GM12878 (cell line): ENCODE data around the gene ERI2. TPM values are rescaled to one million over a fixed set of nuclear protein-coding genes. Genes with fewer than 3 reads are reported as not detected.

Source experiments
- ATAC-seq: fragments of 200-7000 bp; cut with Tn5 transposase; 3 replicates; pipeline ENCODE4 v1.9.1; 2020; ENCODE audit warnings: mild to moderate bottlenecking, moderate library complexity
- BruUV-seq: library from RNA; stranded (reverse); fragments of 400-500 nt; replicated peaks from 2 replicates; lab custom pipeline; 2021; lab: Mats Ljungman, UMichigan
- CTCF ChIA-PET: fragments of 300-600 bp; sonication (Branson Sonifier 250); formaldehyde crosslinking; extraction: SDS; loops from one replicate; lab custom pipeline; 2021; ENCODE audit warnings: inconsistent platforms; lab: Yijun Ruan, JAX
- POLR2A ChIA-PET: fragments of 350-600 bp; formaldehyde crosslinking; extraction: SDS; loops from one replicate; lab custom pipeline; 2021; ENCODE audit warnings: inconsistent platforms; lab: Charles Lee
- RAD21 ChIA-PET: fragments of 300-600 bp; sonication (Branson Sonifier 250); formaldehyde crosslinking; loops from one replicate; lab custom pipeline; 2023; ENCODE audit warnings: antibody characterized with exemption; ENCODE audit not compliant: unreplicated experiment; lab: Charles Lee
- SMC1A ChIA-PET: fragments of 300-600 bp; sonication (Branson Sonifier 250); formaldehyde crosslinking; loops from one replicate; lab custom pipeline; 2023; ENCODE audit not compliant: unreplicated experiment, uncharacterized antibody; lab: Charles Lee
- DNase-seq: peaks from one replicate; pipeline ENCODE4 v3.0.0-alpha.2; 2011; ENCODE audit warnings: low read depth, low spot score
- FAIRE-seq: peaks from 3 replicates; lab custom pipeline; 2011; peaks lifted over from hg19 to GRCh38; lab: Jason Lieb, UNC
- H2AFZ ChIP-seq: 2 replicates; pipeline ENCODE4 v1.6.0; 2011; ENCODE audit warnings: low read depth, low read length, control low read depth; ENCODE audit not compliant: control insufficient read depth
- H3K27ac ChIP-seq: 2 replicates; pipeline ENCODE4 v1.5.1; 2011; ENCODE audit warnings: control low read depth; ENCODE audit not compliant: control insufficient read depth, insufficient read depth
- H3K27me3 ChIP-seq, 2 experiments: replicated peaks in 1 of 2; 2 replicates each; pipeline versions ENCODE4 v1.6.0 to v1.6.1; 2011; ENCODE audit warnings: low read length in 1 of 2; ENCODE audit not compliant: control insufficient read depth in 2 of 2, insufficient read depth in 2 of 2
- H3K36me3 ChIP-seq, 2 experiments: 2 replicates each; pipeline ENCODE4 v1.5.1; 2011; ENCODE audit warnings: low read length in 1 of 2; ENCODE audit not compliant: control insufficient read depth in 2 of 2, insufficient read depth in 2 of 2
- H3K4me1 ChIP-seq: 2 replicates; pipeline ENCODE4 v1.6.1; 2011; ENCODE audit warnings: mild to moderate bottlenecking, low read length, moderate library complexity, mixed read lengths; ENCODE audit not compliant: control insufficient read depth, insufficient read depth
- H3K4me2 ChIP-seq: 2 replicates; pipeline ENCODE4 v1.6.0; 2011; ENCODE audit warnings: control low read depth; ENCODE audit not compliant: control insufficient read depth, insufficient read depth
- H3K4me3 ChIP-seq: fragments of 200-600 bp; sonication (generic); 2 replicates; pipeline ENCODE4 v1.5.1; 2016
- H3K79me2 ChIP-seq: 2 replicates; pipeline ENCODE4 v1.6.0; 2011; ENCODE audit warnings: low read length; ENCODE audit not compliant: control insufficient read depth, insufficient read depth
- H3K9ac ChIP-seq: 2 replicates; pipeline ENCODE4 v1.8.0; 2011; ENCODE audit warnings: low read length, control low read depth, mixed read lengths; ENCODE audit not compliant: control insufficient read depth, insufficient read depth
- H3K9me3 ChIP-seq: replicated peaks from 3 replicates; pipeline ENCODE4 v1.5.1; 2011; ENCODE audit warnings: mild to moderate bottlenecking, low read length; ENCODE audit not compliant: control insufficient read depth, insufficient read depth
- H4K20me1 ChIP-seq: 2 replicates; pipeline ENCODE4 v1.6.0; 2011; ENCODE audit not compliant: control insufficient read depth, insufficient read depth
- CBFB ChIP-seq: IDR thresholded peaks from 2 replicates; pipeline ENCODE4 v1.6.1; 2016; ENCODE audit warnings: antibody characterized with exemption, low read depth
- EZH2 ChIP-seq: IDR thresholded peaks from 2 replicates; pipeline ENCODE4 v1.6.1; 2012; ENCODE audit warnings: low read depth, mild to moderate bottlenecking, control low read depth, inconsistent platforms, low read length, borderline replicate concordance; ENCODE audit not compliant: control insufficient read depth
- IKZF1 ChIP-seq: fragments of 450-650 bp; conservative IDR thresholded peaks from 2 replicates; pipeline ENCODE4 v1.6.1; 2017; ENCODE audit warnings: antibody characterized with exemption, mild to moderate bottlenecking
- KDM1A ChIP-seq: fragments of 200-600 bp; sonication (generic); IDR thresholded peaks from 2 replicates; pipeline ENCODE4 v1.6.1; 2016; ENCODE audit warnings: borderline replicate concordance
- MEF2A ChIP-seq: IDR thresholded peaks from 2 replicates; pipeline ENCODE4 v1.6.1; 2011; ENCODE audit warnings: low read depth, mild to moderate bottlenecking, low read length, moderate library complexity; ENCODE audit not compliant: insufficient read depth
- PAX5 ChIP-seq: IDR thresholded peaks from 2 replicates; pipeline ENCODE4 v1.6.1; 2011; ENCODE audit warnings: low read depth, low read length, borderline replicate concordance
- PAX8 ChIP-seq: fragments of 450-650 bp; IDR thresholded peaks from 2 replicates; pipeline ENCODE4 v1.6.1; 2017; ENCODE audit warnings: mild to moderate bottlenecking, moderate library complexity
- RCOR1 ChIP-seq: conservative IDR thresholded peaks from 2 replicates; pipeline ENCODE4 v1.6.1; 2012; ENCODE audit warnings: low read depth, low read length, improper control_type of control experiment
- RELA ChIP-seq: fragments of 450-650 bp; IDR thresholded peaks from 2 replicates; pipeline ENCODE4 v1.8.0; 2014; ENCODE audit warnings: borderline replicate concordance; ENCODE audit not compliant: partially characterized antibody
- SP1 ChIP-seq: IDR thresholded peaks from one replicate; pipeline ENCODE4 v1.6.1; 2011; ENCODE audit warnings: low read depth, low read length
- STAT3 ChIP-seq: IDR thresholded peaks from 2 replicates; pipeline ENCODE4 v1.6.1; 2011; ENCODE audit warnings: low read depth, low read length, improper control_type of control experiment
- SUZ12 ChIP-seq: fragments of 200-600 bp; sonication (generic); IDR thresholded peaks from one replicate; pipeline ENCODE4 v1.6.1; 2018; ENCODE audit warnings: antibody characterized with exemption, mild to moderate bottlenecking; ENCODE audit not compliant: unreplicated experiment
- YBX1 ChIP-seq: fragments of 450-650 bp; IDR thresholded peaks from 2 replicates; pipeline ENCODE4 v1.6.1; 2016; ENCODE audit warnings: antibody characterized with exemption
- ZNF217 ChIP-seq: fragments of 450-650 bp; IDR thresholded peaks from 2 replicates; pipeline ENCODE4 v1.6.1; 2017; ENCODE audit warnings: antibody characterized with exemption, mild to moderate bottlenecking
- ZNF622 ChIP-seq: fragments of 450-650 bp; IDR thresholded peaks from 2 replicates; pipeline ENCODE4 v1.6.1; 2017; ENCODE audit warnings: mild to moderate bottlenecking, inconsistent platforms
- WGBS: methylation state at CpG from one replicate; pipeline ENCODE4 v1.1.6; 2016; ENCODE audit warnings: low lambda C conversion rate; ENCODE audit not compliant: insufficient replicate concordance, insufficient coverage; ENCODE audit errors: missing lambda C conversion rate; 5-methylcytosine and 5-hydroxymethylcytosine counted together
- in situ Hi-C: fragments of 300-500 bp; cut with MboI; formaldehyde crosslinking; loops from 9 replicates; pipeline ENCODE4 v1.14.3; 2018; ENCODE audit warnings: mixed read lengths
- intact Hi-C: fragments of 100-400 bp; cut with micrococcal nuclease; formaldehyde crosslinking; loops from one replicate; pipeline ENCODE4 v1.14.2; 2022; ENCODE audit not compliant: unreplicated experiment
- polyA plus RNA-seq, 11 experiments: library from polyadenylated mRNA; depleted of rRNA in 4 of 11; unstranded in 6 of 11; stranded (reverse) in 5 of 11; fragments of >200 nt; fragmentation: Nextera tagmentation in 4 of 11; fragmentation: Illumina TruSeq in 1 of 11; extraction: Ambion mirVana in 4 of 11; extraction: Trizol in 1 of 11; gene quantifications; 1 replicate in 1 of 11; 2 replicates in 10 of 11; pipeline versions ENCODE4 v1.2.1 to v1.2.3, GENCODE V29; 2011 to 2016; ENCODE audit warnings: inconsistent platforms in 2 of 11, missing spikeins in 2 of 11, low read depth in 1 of 11
- total RNA-seq, 4 experiments: library from RNA; depleted of rRNA in 3 of 4; stranded (reverse); fragments of >200 nt in 3 of 4; fragmentation: Illumina TruSeq in 1 of 4; extraction: Trizol in 1 of 4; gene quantifications; 2 replicates each; pipeline versions ENCODE4 v1.2.1 to v1.2.3, GENCODE V29; 2013 to 2021
- TF ChIP-seq, protein P1 (sequence below): IDR thresholded peaks from 2 replicates; pipeline ENCODE4 v1.6.1; 2012; ENCODE audit warnings: low read depth, low read length, improper control_type of control experiment
- TF ChIP-seq, protein P2 (sequence below): fragments of 450-650 bp; IDR thresholded peaks from 2 replicates; pipeline ENCODE4 v1.6.1; 2017; ENCODE audit warnings: mild to moderate bottlenecking, moderate library complexity

The ERI2 gene
- total and polyA plus RNA-seq, 10 of the 15 experiments (the other 5 are each of a cell fraction or from before 2014, with no cell fraction given), result 7.7 to 35.5 (median 19.2) TPM

DNA sequence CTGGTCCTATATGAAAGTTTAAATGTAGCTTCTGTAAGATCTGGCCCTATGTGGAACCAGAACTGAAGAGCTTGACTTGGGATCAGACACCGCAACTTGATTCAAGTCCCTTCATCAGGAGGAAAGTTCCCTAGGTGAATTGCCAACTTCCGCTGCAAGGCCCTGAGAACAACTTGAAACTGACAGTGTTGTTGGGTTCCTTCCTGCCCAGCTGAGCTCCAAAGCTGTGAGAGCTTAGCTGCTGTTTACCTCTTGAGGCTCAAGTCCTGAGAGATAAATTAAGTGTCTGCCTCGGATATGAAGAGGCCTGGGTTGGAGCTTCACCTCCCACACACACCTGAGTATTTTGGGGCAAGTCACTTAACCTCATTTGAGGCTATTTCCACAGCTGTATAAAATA is 44.7 kb upstream of the ERI2 start:
- no peak for FAIRE-seq

More for the DNA sequence above, 44.7 kb upstream of the ERI2 start:
- in situ Hi-C loops, result loop anchor here (5.0 kb wide), 2 partner anchors 151 to 231 kb away; no protein-coding TSS in a partner anchor
- Histone ChIP-seq H3K27ac (no peak overlapping the region), H3K27me3 (no peaks in the 10 kb centered on the region)
- BruUV-seq, result no TSS peak
- DNase-seq, result no peak
- TF ChIP-seq MEF2A (no peak), SUZ12 (no peak), PAX8 (no peak), CBFB (no peak), RCOR1 (no peak), EZH2 (no peak), IKZF1 (no peak), PAX5 (no peak), YBX1 (no peak), KDM1A (no peak), ZNF622 (no peak), SP1 (no peak), STAT3 (no peak), RELA (no peak), ZNF217 (no peak)
- TF ChIP-seq, protein P1, sequence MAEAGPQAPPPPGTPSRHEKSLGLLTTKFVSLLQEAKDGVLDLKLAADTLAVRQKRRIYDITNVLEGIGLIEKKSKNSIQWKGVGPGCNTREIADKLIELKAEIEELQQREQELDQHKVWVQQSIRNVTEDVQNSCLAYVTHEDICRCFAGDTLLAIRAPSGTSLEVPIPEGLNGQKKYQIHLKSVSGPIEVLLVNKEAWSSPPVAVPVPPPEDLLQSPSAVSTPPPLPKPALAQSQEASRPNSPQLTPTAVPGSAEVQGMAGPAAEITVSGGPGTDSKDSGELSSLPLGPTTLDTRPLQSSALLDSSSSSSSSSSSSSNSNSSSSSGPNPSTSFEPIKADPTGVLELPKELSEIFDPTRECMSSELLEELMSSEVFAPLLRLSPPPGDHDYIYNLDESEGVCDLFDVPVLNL, result no peak
- TF ChIP-seq, protein P2, sequence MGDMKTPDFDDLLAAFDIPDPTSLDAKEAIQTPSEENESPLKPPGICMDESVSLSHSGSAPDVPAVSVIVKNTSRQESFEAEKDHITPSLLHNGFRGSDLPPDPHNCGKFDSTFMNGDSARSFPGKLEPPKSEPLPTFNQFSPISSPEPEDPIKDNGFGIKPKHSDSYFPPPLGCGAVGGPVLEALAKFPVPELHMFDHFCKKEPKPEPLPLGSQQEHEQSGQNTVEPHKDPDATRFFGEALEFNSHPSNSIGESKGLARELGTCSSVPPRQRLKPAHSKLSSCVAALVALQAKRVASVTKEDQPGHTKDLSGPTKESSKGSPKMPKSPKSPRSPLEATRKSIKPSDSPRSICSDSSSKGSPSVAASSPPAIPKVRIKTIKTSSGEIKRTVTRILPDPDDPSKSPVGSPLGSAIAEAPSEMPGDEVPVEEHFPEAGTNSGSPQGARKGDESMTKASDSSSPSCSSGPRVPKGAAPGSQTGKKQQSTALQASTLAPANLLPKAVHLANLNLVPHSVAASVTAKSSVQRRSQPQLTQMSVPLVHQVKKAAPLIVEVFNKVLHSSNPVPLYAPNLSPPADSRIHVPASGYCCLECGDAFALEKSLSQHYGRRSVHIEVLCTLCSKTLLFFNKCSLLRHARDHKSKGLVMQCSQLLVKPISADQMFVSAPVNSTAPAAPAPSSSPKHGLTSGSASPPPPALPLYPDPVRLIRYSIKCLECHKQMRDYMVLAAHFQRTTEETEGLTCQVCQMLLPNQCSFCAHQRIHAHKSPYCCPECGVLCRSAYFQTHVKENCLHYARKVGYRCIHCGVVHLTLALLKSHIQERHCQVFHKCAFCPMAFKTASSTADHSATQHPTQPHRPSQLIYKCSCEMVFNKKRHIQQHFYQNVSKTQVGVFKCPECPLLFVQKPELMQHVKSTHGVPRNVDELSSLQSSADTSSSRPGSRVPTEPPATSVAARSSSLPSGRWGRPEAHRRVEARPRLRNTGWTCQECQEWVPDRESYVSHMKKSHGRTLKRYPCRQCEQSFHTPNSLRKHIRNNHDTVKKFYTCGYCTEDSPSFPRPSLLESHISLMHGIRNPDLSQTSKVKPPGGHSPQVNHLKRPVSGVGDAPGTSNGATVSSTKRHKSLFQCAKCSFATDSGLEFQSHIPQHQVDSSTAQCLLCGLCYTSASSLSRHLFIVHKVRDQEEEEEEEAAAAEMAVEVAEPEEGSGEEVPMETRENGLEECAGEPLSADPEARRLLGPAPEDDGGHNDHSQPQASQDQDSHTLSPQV, result no peak
- TF ChIP-seq, all 136 proteins: peak for 0
- Histone ChIP-seq H3K9me3 (no peaks in the 10 kb centered on the region), H3K4me2 (no peak overlapping the region), H3K9ac (no peak overlapping the region), H3K79me2 (no peaks in the 10 kb centered on the region), H3K4me3 (no peak overlapping the region), H2AFZ (no peak overlapping the region), H3K36me3 (peaks cover under 1 to 4% of the 10 kb centered on the region in 2 experiments; a peak in 1 of 4 replicates), H4K20me1 (no peaks in the 10 kb centered on the region), H3K4me1 (no peaks in the 10 kb centered on the region)
- 91% methylated on average over 3 of the region's 3 CpGs for WGBS
- intact Hi-C loops, result loop anchor here (2.0 to 10.0 kb wide), 3 partner anchors 94 to 232 kb away; no protein-coding TSS in a partner anchor
- ChIA-PET RAD21 (interaction anchor here (0.8 to 2.8 kb wide), 18 partner anchors 13 to 450 kb away, joined by 3 to 14 read pairs (median 5); partner anchors contain the start of gene DCUN1D3), SMC1A (interaction anchor here (0.5 to 3.9 kb wide), 36 partner anchors 10 to 338 kb away, joined by 3 to 34 read pairs (median 6); partner anchors contain the start of genes DCUN1D3 and LYRM1), CTCF (interaction anchor here (0.9 to 5.6 kb wide), 34 partner anchors 10 to 307 kb away, joined by 3 to 58 read pairs (median 6); partner anchors contain the start of genes DCUN1D3 and LDAF1), POLR2A (no interaction called here)
- no peak for ATAC-seq
